Activated naive CD4-positive, alpha-beta T cell treated with Interleukin-2 at 50 U/mL for 16 hours (primary cell): Measurements from ENCODE around the gene TAB3.
"Not testable (repeated sequence)": the region's sequence is repeated elsewhere in the genome, so short reads cannot be mapped to it uniquely, and the experiment has no call there.

ENCODE experiments used
- DNase-seq: peaks from one replicate; pipeline ENCODE4 v3.0.0-alpha.2; 2020

TAB3 gene

DNA sequence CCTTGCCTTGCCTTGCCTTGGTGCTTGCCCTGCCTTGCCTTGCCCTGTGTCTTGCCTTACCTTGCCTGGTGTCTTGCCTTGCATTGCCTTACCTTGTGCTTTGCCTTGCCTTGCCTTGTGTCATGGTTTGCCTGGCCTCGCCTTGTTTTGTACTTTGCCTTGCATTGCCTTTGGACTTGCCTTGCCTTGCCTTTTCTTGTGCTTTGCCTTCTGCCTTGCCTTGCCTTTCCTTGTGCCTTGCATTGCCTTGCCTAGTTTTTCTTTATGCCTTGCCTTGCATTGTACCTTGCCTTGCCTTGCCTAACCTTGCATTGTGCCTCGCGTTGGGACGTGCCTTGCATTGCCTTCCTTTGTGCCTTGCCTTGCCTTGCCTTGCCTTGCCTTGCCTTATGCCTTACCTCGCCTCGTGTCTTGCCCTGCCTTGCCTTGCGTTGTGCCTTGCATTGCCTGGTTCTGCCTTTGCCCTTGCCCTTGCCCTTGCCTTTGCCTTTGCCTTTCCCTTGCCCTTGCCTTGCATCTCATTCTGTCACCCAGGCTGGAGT, 82.8 kb downstream of the TAB3 start:
- no peak for DNase-seq

DNA sequence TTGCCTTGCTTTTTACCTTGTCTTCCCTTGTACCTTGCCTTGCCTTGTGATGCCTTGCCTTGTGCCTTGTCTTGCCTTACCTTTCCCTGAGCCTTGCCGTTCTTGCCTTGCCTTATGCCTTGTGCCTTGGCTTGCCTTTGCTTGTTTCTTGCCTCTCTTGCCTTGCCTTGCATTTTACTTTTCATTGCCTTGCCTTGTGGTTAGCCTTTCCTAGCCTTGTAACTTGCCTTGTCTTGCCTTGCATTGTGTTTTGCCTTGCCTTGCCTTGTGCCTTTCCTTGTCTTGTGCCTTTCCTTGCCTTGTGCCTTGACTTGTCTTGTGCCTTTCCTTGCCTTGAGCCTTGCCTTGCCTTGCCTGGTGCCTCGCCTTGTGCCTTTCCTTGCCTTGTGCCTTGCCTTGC, 84.6 kb downstream of the TAB3 start:
- DNase-seq = no peak

- DNase-seq = no peak
These were observed 88.2 kb downstream of the TAB3 start for GRCh38 chrX:30800901-30801300.

GRCh38 chrX:30799327-30799726, 89.7 kb downstream of the TAB3 start:
- no peak for DNase-seq

DNA sequence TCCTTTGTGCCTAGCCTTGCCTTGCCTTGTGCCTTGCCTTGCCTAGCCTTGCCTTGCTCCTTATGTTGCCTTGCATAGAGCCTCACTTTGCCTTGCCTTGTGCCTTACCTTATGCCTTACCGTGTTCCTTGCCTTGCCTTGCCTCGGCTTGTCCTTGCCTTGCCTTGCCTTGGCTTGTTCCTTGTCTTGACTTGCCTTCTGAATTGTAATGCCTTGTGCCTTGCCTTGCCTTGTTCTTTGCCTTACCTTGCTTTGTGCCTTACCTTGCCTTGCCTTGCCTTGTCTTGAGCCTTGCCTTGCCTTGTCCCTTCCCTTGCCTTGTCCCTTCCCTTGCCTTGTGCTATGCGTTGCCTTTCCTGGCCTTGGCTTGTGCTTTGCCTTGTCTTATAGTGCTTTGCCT, 90.2 kb downstream of the TAB3 start:
- DNase-seq = no peak

GRCh38 chrX:30797301-30797700, 91.8 kb downstream of the TAB3 start:
- not testable (repeated sequence) for DNase-seq

GRCh38 chrX:30795981-30796958, 92.8 kb downstream of the TAB3 start:
- no peak for DNase-seq

- DNase-seq = no peak
These were observed 94.6 kb downstream of the TAB3 start for GRCh38 chrX:30794497-30794896.

DNA sequence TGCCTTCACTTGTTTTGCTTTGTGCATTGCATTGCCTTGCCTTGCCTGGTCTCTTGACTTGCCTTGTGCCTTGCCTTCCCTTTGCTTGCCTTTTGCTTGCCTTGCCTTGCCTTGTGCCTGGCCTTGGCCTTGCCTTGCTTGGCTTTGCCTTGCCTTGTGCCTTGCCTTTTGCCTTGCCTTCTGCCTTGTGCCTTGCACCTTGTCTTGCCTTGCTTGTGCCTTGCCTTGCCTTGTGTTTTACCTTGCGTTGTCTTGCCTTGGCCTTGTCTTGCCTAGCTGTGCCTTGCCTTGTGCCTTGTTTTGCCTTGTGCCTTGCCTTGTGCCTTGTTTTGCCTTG, 95.3 kb downstream of the TAB3 start:
- DNase-seq = no peak

DNA sequence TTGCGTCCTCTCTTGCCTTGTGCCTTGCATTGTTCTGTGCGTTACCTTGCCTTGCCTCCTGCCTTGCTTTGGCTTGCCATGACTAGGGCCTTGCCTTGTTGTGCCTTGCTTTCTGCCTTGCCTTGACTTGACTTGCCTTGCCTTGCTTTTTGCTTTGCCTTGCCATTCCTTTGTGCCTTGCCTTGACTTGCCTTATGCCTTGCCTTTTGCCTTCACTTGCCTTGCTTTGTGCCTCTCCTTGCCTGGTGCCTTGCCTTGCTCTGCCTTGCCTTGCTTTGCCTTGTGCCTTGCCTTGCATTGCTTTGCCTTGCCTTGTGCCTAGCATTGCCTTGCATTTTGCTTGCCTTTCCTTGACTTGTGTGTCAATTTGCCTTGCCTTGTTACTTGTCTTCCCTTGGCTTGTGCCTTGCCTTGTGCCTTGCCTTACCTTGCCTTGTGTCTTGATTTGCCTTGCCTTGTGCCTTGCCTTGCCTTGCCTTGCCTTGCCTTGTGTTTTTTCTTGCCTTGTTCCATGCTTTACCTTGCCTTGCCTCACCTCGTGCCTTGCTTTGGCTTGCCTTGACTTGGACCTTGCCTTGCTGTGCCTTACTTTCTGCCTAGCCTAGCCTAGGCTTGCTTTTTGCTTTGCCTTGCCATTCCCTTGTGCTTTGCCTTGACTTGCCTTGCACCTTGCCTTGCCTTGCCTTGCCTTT, 95.8 kb downstream of the TAB3 start:
- no peak for DNase-seq

DNA sequence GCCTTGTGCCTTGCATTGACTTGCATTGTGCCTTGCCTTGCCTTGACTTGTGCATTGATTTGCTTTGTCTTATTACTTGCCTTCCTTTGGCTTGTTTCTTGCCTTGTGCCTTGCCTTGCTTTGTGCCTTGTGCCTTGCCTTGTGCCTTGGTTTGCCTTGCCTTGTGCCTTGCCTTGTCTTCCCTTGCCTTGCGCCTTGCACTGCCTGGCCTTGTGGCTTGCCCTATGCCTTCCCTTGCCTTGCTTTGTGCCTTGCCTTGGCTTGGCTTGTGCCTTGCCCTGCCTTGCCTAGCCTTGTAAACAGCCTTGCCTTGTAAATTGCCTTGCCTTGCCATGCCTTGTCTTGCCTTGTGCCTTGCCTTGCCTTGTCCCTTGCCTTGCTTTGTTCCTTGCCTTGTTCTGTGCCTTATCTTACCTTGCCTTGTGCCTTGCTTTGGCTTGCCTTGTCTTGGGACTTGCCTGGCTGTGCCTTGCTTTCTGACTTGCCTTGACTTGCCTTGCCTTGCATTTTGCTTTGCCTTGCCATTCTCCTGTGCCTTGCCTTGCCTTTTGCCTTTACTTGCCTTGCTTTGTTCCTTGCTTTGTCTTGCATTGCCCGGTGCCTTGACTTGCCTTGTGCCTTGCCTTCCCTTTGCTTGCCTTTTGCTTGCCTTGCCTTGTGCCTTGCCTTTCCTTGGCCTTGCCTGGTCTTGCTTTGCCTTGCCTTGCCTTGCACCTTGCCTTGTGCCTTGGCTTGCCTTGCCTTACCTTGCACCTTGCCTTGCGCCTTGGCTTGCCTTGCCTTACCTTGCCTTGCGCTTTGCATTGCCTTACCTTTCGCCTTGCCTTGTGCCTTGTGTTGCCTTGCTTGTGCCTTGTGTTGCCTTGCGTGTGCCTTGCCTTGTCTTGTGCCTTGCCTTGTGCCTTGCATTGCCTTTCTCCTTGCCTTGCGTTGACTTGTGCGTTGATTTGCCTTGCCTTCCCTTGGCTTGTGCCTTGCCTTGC, 97.5 kb downstream of the TAB3 start:
- DNase-seq = no peak

GRCh38 chrX:30787012-30787411, 102.0 kb downstream of the TAB3 start:
- no peak for DNase-seq

DNA sequence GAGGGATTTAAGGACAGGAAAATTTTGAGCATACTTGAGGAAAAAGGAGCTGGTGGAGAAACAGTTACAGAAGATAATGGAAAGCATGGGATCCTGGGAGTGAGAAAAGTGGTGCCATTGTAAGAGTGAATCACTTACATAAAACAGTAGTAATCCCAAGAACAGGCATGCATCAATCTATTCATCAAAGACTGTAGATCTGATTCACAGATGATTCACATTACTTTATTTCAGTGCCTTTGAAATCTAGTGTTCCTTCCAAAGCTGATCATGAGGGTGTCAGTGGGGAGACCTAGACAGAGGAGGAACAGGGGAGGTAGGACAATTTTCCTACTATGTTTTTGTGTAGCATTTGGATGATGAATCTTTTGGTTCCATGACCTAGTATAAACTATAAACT, 102.7 kb downstream of the TAB3 start:
- DNase-seq = no peak

- DNase-seq = no peak
These were observed 107.2 kb downstream of the TAB3 start for GRCh38 chrX:30781711-30782444.

DNA sequence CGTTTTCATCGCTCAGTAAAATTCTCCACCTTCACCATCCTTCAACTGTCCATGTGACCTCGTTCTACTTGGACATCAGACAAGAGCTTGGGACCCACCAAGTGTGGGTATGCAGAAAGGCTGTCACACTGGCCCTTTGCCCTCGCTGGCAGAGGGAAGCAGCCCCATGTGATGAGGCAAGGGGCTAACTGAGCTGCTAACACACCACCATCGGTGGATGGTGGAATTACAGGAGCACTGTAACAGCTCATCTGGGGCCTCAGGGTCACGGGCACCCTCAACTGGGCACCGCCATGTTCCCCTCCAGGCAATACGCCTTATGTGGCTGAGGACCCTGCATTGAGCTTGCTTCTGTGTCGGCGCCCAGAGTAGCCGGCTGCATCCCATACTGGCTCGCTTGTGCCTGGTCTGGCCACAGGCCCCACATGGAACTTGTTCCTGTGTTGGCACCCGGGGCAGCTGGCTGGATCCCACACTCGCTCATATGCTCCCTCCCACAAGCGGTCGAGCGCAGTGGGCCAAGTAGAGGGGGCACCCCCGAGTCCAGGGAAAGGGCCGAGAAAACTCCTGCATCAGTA, 109.5 kb downstream of the TAB3 start:
- no peak for DNase-seq

DNA sequence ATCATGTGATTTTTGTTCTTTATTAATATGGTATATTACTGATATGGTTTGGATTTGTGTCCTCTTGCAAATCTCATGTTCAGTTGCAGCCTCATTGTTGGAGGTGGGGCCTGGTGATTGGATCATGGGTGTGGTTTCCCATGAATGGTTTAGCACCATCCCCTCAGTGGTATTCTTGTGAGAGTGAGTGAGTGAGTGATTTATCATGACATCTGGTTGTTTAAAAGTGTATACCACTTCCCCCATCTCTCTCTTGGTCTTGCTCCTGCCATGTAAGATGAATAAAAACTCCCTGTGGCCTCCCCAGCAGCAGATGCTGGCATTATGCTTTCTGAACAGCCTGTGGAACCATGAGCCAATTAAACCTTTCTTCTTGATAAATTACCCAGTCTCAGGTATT, 111.5 kb downstream of the TAB3 start:
- DNase-seq = no peak
